Measurements from ENCODE around the gene PHC3.
A peak's percentile ranks its signal among the peaks of the same experiment; 100 is the strongest.

Gene PHC3

DNA sequence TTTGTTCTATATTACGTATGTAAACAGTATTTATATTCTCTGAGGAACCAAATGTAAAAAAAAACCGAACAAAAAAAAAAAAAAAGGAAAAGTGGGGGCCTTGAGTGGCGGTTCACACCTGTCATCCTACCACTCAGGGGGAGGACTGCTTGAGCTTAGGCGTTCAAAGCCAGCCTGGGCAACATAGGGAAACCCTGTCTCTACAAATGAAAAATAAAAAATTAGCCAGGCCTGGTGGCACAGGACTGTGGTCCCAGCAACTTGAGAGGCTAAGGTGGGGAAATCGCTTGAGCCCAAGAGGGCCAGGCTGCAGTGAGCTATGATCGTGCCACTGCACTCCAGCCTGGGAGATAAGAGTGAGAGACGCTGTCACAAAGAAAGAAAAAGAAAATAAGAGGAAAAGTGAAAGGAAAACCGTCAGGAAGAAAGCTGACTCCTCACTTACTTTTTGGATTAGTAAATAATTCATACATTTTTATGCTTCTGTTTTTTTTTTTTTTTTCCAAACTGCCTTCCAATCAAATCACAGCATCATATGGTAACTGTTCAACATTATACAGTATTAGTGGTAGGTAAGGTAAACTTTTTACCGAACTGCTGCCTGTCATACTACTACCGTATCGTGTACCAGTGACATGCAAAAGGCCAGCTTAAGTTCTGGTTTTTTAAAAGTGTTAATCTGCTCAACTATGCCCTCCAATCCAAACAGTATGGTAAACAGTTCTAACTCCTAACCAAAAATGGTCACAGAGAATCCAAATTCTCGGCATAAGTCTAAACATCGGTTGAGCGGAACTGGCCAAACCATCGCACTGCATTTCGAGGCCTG is 1.2 kb downstream of the PHC3 start:
- DNase-seq: peak; percentile 2

DNA sequence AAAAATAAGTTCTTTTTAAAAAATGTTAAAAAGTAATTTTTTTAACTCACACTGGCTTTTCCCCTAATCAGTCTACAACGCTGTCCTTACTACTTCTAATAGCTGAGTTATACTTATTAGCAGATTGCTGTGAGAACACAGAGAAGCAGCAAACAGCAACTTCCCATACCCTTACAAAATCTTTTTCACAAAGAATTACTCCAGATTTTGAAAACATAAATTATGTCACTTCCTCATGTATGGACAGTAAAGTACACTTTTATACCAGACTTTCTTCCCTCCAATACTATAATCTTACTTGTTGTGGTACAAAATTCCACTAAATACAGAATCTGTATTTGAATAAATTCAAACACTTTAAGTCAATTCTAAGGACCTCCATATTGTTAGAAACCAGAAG is 2.1 kb downstream of the PHC3 start:
- no peak for DNase-seq

DNA sequence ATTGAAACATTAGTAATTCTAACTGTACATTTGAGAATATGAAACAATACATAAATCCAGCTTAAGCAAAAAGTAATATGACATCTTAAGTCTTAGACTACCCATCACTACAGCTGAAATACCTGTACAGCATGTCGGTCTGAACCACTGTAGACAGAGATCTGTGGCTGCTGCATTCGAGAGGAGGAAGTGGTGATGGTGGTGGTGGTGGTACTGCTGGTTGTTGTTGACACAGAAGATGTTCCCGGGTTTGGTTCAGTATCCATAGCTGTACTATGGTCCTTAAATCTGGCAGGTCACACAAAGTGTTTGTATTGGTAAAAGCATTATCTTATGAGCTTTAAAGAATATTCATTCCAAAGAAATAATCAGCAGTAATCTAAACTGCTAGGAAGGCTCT is 2.9 kb downstream of the PHC3 start:
- no peak for DNase-seq

DNA sequence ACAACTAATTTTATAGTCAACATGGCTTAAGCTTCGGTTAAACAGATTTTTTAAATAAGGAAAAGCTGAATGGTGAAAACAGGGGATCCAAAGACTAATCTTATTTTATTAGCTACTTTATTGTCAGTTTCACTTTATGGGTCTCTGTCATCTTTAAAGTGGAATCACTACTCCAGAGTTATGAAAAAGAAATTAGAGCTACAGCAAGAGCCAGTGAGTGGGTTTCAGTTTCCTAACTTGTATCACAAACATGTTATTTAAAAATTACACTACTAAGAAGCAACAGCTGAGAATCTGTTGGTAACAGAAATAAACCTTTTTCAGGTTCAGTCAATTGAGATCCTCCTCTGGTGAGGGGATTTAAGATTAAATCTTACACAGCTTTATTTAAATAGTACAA is 10.0 kb downstream of the PHC3 start:
- DNase-seq: no peak

DNA sequence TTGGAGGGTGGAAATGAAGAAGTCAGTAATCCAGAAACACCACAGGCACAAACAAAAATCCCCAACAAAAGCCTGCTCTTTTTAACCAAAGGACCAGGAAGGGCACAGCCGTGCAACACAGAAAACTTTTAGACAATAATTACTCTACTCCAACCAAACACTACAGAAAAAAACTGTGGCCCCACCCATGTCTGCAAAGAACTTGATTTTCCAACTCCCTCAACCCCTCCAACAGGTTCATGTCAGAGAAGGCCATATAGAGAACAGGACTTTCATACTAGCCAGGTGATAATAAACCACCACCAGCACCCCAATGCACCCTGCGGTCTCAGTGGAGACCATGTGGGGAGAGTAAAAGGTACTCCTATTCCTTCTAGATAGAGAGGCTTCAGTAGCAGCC is 16.8 kb downstream of the PHC3 start:
- no peak for DNase-seq

DNA sequence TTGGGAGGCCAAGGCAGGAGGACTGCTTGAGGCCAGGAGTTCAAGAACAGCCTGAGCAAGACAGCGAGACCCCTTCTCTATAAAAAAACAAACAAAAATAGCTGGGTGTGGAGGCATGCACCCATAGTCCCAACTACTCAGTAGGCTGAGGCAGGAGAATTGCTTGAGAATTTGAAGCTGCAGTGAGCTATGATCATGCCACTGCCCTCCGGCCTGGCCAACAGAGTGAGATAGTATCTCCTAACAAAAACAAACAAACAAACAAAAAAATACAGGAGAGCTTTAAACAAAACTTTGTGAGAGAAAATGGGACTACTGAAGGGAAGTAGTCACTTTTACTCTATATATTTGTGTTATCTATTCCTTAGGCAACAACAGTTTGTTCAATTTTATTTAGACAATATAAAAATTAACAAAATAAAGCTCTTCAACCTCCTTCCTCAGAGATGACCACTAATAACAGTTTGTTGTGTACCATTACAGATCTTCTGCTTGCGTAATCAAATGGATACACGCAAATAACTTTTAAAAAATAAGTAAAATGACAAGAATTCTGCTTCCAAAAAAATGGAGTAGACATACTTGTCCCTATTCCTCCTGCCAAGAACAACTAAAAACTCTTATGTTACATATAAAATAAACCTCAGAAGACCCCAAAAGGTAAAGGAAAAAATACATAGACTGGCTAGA is 17.4 kb downstream of the PHC3 start:
- no peak for DNase-seq

DNA sequence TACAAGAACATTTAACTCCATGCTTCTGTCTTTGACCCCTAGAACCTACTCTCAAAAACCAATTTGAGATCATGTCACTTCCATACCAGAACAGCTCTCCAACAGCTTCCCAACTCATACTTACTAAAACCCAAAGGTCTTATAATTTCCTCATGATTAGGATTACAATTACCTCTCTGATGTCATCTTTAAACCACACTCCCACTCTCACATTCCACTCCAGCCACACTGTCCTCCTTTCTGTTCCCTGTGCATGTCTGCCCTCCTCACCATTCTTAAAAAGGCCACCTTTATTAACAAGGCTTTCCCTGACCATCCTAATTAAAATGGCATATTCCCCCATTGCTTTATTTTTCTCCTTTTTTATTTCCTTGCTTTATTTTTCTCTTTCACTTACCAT is 18.9 kb downstream of the PHC3 start:
- no peak for DNase-seq

DNA sequence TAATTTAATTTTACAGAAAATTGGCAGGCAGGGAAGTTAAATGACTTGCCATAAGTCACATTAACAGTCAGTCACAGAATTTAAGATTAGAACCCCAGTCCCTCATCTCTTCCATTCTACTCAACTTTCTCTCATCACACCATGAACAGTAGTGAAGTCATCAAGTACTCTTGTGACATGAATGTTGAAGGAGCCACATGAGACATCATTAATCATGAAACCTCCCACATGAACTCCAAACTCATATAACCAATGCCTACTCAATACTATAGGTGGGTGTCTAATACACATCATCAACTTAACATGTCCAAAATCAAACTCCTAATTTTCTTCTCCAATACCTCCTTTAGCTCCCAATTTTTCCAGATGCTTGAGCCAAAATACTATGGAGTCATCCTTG is 19.5 kb downstream of the PHC3 start:
- no peak for DNase-seq

DNA sequence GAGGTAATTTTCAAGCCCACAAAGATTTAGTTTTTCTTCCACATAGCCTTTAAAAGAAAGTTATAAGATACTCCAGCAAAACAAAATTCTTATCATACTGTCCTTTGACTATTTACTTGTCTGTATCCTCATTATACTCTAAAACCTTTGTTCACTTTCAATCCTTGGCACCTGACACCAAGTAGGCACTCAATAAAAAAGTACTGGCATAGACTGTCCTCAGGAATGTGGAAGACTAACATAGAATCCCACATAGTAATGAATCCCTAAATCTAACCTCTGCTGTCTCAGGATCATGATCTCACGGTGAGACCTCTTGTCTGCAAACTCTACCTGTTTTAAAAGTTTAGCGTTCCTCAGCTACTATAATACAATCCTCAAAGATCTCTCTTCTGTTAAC is 21.6 kb downstream of the PHC3 start:
- no peak for DNase-seq

DNA sequence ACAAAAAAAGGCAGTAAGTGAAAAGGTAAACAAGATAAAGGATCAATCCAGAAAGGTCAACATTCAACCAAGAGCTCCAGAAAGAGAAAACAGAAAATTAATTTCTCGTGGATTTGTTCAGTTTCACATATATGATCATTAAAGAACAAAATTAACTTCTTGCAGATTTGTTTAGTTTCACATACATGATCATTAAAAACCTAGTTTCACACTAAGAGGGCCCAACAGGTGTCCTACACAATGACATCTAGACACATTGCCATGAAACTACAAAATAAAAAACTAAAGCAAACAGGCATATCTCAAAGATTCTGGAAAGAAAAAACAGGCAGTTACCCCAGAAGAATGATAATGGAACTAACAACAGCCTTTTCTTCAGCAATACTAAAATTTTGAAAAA is 22.1 kb downstream of the PHC3 start:
- DNase-seq: no peak

DNA sequence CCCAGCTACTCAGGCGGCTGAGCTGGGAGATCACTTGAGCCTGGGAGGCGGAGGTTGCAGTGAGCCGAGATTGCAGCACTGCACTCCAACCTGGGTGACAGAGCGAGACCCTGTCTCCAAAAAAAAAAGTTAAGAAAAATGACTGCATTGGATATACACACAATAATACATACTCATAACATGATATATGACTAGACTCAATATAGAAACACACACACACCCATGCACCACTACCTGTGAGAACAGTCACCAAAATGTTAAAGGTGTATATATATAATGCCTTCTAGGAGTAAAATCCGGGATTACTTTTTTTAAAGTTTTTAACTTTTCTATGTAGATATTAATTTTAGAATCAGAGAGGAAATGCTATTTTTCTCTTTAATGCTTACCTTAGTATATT is 25.9 kb downstream of the PHC3 start:
- no peak for DNase-seq

DNA sequence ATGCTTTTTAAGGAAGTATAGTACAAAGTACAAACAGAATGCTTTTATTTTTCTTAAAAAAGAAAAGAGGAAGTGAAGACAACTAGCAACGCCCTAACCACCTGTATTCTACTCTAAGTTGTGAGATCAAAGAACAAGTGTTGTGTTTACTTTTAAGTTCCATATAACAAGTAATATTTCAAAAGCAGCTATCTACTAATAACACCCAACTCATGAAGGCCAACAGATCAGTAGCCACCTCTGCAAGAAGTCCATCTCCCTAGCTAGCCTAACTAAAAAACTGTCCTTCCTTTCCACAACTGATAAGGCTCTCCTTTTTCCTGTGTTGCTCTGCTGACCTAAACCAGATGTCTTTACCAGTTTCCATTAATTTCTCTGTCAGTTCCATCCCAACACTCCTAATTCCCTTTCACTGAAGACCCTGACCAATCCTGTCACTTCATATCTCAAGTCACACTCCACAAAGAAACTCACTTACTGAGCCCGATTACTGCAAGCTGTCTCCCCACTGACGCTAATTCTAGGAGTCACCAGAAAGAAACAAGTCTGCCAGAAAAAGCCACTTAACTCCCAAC is 26.9 kb downstream of the PHC3 start:
- no peak for DNase-seq

DNA sequence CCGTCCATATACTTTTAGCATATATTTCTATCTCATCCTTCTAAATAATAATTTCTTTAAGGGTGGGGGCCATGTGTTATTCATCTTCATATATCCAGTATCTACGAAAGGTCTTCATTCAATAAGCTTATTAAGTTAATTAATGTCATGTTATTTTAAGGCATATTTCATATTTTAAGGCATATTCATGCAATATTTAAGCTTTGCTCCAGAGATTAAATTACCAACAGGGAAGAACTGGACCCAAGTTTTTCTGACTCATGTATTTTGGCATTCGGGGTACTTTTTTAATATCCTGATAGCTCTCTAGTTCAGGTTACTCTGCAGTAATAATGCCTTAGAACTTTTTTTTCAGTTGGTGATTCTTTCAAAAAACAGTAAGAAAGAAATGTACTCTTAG is 27.4 kb downstream of the PHC3 start:
- DNase-seq: peak; percentile 49

DNA sequence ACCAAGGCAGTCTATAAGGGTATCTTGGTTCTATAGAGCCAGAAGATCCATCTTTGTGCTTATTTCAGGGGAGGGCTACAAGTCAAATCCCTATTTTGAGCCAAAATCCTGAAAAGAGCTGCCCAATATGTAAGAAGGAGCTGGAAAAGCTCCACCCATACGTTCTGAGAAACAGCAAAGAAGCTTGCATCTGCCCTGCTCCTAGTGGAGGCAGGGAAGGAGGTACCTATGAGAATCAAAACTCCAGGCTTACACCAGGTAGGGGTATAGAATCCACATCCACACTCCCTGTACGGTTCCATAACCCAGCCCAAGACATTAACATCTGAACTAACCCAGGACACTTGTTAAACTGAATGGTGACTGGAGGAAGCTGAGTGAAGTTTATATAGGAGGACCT is 30.0 kb downstream of the PHC3 start:
- no peak for DNase-seq

DNA sequence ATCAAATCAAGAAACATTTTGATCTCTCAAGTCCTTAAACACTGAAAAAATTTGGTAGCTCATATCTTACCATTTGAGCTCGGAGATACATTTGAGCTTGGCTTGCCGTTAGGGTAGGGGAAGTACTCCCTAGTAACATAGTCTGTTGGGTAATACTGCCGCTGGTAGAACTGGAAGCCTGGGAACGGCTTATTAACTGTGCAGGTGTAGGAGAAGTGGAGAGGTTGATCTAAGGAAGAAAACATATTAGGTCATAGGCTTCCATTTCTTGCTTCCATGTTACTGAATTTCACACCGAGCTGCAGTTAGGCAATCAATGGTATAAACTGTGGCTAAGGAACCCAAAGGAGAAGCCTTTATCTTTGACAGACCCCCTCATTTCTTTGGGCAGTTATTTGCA is 32.5 kb downstream of the PHC3 start:
- DNase-seq: no peak

DNA sequence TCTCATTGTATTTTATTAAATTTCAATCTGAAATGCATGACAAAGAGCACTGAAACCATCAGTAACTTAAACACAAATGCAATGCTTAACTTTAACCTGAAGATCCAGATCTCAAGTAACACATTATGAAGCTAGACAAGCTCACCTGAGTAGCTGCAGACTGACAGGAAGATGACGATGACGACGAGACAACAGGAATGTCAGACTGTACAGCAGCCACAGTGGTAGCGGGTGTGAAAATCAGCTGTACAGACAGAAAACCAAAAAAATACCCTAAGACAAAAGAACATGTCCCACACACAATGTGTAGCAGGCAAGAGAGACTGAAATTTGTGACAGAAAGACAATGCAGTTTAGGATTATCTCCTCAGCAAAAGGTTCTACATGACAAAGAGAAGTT is 36.3 kb downstream of the PHC3 start:
- no peak for DNase-seq

DNA sequence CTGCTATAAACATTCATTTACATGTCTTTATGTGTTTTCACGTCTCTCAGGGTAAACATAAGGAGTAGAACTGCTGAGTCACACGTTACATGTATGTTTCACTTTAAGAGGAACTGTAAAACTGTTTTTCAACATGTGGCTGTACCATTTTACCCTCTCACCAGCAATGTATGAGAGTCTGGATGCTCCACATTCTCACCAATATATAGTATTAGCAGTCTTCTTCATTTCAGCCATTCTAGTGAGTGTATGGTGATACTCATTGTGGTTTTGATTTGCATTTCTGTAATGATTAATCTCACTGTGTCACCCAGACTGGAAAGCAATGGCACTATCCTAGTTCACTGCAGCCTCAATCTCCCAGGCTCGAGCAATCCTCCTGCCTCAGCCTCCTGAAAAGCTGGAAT is 37.1 kb downstream of the PHC3 start:
- no peak for DNase-seq

DNA sequence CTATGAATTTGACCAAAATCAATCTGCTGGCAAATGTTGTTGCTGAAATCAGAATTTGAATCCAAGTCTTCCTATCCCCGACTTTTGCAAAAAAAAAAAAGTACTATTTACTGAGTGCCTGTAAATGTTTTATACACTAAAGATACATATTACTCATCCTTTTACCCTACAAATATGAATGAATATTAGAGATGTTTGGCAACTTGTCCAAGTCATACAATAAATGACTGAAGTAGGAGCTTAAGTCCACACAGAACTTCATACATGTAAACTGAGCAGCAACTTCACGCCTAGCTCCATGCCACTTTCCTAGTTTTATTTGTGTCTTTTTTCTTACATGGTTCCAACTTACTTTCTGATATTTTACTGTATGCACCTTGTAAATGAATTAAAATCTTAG is 39.2 kb downstream of the PHC3 start:
- no peak for DNase-seq

DNA sequence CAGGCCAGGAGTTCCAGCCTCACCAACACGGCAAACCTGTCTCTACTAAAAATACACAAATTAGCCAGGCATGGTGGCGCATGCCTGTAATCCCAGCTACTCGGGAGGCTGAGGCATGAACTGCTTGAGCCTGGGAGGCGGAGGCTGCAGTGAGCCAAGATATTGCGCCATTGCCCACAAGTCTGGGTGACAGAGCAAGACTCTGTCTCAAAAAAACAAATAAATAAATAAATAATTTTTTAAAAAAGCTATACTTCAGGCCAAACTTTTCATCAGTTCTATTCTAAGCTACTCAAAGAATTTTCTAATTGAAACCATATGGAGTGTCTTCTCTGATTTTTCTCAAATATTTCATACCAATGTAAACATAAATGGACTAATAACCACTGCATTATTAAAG is 43.5 kb downstream of the PHC3 start:
- DNase-seq: peak; percentile 63

DNA sequence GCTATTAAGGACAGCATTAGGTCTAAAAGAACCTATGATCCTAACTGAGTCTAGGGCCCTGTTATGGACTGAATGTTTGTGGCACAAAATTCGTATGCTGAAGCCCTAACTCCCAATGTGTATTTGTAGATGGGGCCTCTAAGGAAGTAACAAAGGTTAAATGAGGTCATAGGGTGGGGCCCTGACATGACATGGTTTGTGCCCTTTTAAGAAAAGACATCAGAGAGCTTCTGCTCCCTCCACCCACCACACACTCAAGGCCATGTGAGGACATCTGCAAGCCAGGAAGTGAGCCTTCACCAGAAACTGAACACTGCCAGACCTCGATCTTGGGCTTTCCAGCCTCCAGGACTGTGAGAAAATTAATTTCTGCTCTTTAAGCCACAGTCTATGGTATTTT is 49.2 kb downstream of the PHC3 start:
- no peak for DNase-seq

DNA sequence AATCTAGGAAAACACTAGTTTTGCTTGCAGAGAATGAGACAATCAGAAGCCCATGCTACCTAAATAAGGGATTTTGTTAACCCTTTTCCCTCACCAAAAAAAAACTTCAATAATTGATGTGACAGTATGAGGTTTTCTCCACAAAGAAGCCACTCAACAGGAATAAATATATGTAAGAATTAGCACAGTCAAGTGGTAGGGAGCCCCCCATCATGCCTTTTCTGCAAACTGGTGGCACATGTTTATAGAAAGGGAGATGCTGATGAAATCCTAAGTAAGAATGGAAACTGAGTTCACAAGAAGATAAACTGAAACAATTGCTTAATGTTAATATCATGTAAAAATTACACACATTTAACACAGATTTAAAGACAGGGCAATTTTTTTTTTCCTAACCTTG is 51.0 kb downstream of the PHC3 start:
- DNase-seq: peak; percentile 33

DNA sequence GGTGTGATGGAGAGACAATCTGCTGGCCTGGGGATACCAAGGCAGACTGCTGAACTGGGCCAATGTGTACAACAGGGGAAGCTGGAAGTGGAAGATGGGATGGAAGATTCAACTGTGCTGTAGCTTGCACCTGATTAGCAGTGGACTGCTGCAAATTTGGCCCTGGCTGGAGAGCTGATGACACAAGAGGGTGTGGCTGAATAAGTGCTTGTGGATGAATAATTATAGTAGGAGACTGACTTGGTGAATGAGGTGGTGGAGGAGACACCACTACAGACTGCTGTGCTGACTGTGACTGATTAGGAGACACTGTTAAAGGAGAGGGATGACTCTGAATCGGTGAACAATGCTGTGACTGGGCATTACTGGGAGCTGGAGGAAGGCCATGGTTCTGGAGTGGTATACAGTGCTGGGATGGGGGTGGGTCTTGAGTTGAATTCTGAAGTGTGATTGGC is 52.5 kb downstream of the PHC3 start:
- peak; percentile 20 for DNase-seq

DNA sequence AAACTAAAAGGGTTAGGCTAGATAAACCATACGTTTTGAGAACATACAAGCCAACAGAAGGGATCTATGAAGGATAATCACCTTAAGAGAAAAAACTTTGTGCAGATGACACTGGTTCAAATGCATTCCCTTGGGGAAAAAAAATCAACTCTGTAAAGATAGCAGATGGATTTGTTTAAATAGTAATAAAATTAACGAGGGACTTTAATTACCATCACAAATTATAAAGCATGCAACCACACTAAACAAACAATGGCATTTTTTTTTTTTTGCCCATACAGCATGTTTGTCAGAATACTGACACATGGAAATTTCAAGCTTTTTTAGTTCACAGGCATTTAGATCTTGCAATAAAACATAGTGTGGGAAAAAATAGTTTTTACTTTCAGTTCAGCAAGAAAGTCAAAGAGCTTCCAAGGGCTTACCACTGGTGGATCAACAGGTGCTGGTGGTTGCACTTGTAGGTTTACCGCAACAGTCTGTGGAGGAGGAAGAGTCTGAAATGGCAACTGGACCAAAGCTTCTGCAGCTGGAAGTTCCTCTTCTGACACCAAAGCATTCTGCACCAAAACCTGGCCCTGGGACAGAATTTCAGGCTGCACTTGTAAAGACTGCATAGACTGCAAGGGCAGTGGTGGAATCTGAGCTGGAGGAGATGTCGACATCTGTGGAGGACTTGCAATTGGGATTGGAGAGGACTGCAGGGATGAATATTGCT is 53.1 kb downstream of the PHC3 start:
- no peak for DNase-seq
